ENCODE results near the gene BMP6.

The BMP6 gene

DNA sequence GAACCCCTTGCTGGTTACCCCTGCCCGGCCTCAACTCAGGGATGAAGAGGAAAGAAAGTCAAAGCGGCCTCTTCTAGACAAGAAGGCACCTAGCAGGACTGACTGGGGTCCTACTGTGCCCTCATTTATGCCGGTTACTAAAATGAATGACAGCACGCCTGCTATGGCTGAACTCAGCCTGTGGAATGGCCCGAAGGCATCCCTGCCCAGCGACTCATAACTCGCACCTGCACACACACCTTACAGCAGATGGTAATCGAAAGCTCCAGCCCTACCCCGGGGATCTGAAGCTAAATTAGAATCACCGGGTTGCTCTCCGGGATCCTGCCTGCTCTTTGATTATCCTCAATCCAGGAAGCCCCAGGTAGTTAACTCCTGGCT, 185.4 kb downstream of the BMP6 start:
- peak; percentile 67 for DNase-seq (ENCODE audit: low spot score)
- Histone ChIP-seq H3K4me3 (peak overlapping the region; percentile 97), H3K27ac (peak overlapping the region in 1 of 2 donors; percentile 82)
- TF ChIP-seq, protein P1, sequence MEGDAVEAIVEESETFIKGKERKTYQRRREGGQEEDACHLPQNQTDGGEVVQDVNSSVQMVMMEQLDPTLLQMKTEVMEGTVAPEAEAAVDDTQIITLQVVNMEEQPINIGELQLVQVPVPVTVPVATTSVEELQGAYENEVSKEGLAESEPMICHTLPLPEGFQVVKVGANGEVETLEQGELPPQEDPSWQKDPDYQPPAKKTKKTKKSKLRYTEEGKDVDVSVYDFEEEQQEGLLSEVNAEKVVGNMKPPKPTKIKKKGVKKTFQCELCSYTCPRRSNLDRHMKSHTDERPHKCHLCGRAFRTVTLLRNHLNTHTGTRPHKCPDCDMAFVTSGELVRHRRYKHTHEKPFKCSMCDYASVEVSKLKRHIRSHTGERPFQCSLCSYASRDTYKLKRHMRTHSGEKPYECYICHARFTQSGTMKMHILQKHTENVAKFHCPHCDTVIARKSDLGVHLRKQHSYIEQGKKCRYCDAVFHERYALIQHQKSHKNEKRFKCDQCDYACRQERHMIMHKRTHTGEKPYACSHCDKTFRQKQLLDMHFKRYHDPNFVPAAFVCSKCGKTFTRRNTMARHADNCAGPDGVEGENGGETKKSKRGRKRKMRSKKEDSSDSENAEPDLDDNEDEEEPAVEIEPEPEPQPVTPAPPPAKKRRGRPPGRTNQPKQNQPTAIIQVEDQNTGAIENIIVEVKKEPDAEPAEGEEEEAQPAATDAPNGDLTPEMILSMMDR (IDR thresholded peaks at IDR 0.05) = no peak

DNA sequence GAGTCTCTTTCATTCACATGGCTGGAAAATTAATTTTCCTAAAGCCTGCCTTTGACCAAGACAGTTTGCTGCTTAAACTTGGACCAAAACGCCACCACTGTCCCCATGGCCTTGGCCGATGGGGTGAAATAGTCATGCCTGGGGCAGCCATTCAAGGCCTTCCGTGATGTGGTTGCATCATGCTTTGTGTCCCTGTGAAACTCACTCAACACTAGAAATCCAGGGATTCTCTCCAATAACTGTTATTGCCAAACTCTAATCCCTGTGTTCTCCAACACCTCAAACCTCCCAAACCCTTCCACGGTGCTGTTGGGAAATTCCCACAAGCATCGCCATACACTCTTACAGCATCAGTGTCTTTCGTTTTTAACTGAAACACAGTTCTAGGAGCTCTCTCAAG, 186.1 kb downstream of the BMP6 start:
- Histone ChIP-seq H3K27ac (no peak overlapping the region), H3K4me3 (no peak overlapping the region)
- TF ChIP-seq, protein P1 (IDR thresholded peaks at IDR 0.05) = no peak
- peak; percentile 68 for DNase-seq (ENCODE audit: low spot score)

DNA sequence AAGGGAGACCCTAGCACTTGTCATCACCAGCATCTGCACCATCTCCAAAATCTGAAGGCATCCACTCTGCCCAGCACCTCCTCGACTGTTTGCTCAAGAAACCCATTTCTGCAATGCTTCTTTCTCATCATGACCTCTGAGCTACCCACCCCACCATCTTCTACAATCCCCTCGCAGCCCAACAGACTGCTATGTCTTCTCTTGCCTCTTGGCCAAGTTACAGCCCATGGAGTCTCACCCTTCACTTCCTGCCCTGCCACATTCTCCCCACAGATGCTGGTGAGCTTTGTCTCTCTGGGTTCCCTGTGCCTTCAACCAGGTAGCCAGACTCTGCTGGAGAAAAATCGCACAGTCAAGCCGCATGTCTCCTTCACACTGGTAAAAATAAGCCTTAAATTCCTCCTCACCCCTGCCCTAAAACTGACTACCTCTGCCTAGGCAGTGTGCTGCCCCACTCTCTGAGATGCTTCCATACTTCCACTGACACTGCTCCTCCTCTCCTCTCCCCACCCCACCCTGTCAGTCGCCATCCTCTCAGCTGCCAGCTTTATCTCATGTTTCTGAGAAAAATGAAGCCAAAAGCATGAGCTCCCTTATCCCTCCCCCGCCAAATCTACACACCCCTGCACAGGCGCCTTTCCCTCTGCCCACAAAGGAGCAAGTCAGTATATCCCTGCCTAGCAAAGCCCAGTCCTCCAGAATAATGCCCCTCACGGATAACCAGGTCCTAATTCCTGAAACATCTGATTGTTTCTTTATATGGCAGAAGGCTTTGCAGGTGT, 187.0 kb downstream of the BMP6 start:
- Histone ChIP-seq H3K27ac (no peak overlapping the region), H3K4me3 (no peak overlapping the region)
- DNase-seq (ENCODE audit: low spot score) = no peak
- TF ChIP-seq, protein P1 (IDR thresholded peaks at IDR 0.05) = no peak

DNA sequence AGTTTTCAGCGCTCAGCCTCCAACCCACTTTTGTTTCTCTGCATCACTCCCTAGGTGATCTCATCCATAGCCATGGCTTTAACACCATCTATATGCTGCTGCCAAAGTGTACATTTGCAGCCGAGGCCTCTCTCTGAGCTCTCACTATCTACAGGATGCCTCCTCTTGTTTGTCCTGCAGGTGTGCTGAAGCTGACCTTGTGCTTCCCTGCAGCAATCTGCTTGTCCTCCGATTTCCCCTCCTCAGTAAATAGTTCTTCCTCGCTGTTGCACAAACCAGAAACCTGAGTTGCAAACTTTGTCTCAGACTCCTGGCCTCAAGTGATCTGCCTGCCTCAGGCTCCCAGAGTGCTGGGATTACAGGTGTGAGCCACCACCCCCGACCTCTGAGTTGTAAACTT, 188.4 kb downstream of the BMP6 start:
- H3K4me3 ChIP-seq = no peak overlapping the region
- H3K27ac ChIP-seq = no peak overlapping the region
- peak; percentile 35 for DNase-seq (ENCODE audit: low spot score)
- TF ChIP-seq, protein P1 (IDR thresholded peaks at IDR 0.05) = no peak

DNA sequence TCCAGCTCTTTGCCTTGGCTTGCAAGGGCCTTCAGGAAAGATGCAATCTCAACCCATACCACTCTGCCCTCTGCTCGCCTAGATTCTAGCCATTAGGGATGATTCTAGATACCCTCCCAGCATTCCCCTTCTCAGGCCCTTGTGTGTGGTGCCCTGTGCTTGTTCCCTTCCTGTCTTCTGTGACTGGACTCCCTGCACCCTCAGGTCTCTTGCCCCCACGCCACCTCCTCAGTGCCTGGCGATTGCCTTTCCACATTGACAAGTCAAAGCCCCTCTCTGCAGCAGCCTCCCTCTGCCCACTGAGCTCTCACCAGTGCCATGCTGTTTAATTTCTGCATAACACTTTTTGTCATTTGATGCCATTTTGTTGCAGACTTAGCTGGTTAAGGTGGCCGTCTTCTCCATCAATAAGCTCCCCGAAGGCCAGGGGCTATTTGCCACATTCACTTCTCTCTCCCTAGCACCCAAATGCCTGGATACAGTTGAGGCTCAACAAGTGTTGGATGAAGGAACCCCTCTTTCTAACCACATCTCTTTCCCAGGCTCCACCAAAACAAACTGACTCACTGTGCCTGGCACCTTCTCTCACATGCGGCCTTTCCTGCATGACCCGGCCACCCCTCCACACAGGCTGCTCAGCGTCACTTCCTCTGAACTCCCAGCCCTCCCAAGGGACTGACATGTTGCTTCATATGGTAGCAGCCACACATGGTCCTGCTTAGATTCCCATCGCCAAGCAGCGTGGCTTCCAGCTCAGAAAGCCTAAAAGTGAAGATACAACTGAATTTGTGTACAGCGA, 189.3 kb downstream of the BMP6 start:
- H3K27ac ChIP-seq = no peak overlapping the region
- no peak overlapping the region for H3K4me3 ChIP-seq
- peak; percentile 69 for DNase-seq (ENCODE audit: low spot score)
- TF ChIP-seq, protein P1 (IDR thresholded peaks at IDR 0.05) = no peak

DNA sequence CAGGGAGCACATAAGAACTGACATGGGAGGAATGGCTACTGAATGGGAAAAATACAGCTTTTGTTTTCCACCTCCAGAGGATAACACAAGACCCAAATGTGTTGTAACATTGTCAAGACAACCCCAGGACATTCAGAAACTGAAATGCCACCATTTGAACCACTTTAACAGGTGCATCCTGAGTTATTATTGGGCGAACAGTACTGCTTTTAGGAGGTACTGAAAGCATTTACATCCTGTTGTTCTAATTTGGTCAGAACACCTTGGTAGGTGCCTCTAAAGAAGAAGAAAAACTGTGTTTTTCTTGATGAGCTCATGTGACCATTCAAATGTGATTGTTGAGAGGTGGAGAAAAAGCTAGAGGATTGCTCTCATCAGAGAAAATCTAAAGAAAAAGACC, 191.1 kb downstream of the BMP6 start:
- H3K4me3 ChIP-seq = no peak overlapping the region
- TF ChIP-seq, protein P1 (IDR thresholded peaks at IDR 0.05) = no peak
- DNase-seq (ENCODE audit: low spot score) = no peak
- H3K27ac ChIP-seq = no peak overlapping the region
